Measurements from ENCODE around the gene KNOP1.

DNA sequence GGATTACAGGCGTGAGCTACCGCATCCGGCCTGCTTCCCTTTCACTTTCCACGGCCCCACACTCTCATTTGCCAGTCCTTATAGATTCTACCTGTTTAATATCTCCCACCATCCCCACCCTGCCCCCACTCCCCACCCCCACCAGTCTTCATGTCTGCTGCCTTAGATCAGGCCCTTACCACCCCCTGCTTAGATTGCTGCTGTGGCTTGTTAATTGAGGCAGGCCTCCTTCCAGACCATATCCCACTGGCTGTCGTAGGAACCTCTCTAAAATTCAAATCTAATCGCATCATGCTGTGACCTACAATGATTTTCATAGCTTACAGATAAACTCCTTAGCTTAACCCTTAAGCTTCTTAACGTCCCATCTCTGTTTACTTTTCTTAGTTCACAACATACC is 5.0 kb upstream of the KNOP1 start:
- TF ChIP-seq POLR2A (IDR thresholded peaks at IDR 0.05; ENCODE audit: low read length) (no peak), GATA1 (IDR thresholded peaks at IDR 0.05; ENCODE audit: low read depth, low read length) (no peak)

Measured in erythroblast (primary cell).